Gastroesophageal sphincter (tissue), 3 donors: ENCODE data around the gene CGREF1.

Experiments
- CTCF ChIP-seq, 4 experiments: fragments of 200-600 bp in 2 of 4; fragments of 450-650 bp in 2 of 4; sonication (generic) in 1 of 4; IDR thresholded peaks; one replicate each; pipeline ENCODE4 v1.5.1; 2017 to 2019; ENCODE audit warnings: antibody characterized with exemption in 4 of 4, mild to moderate bottlenecking in 2 of 4, moderate library complexity in 2 of 4
- EP300 ChIP-seq: sonication (generic); formaldehyde crosslinking; IDR thresholded peaks from one replicate; pipeline ENCODE4 v1.6.1; 2017; ENCODE audit warnings: antibody characterized with exemption, mild to moderate bottlenecking

- TF ChIP-seq EP300 (no peak), CTCF (IDR thresholded peaks at IDR 0.05) (no peak)
These were observed 58.6 kb downstream of the CGREF1 start for GRCh38 chr2:27060323-27060722.
